Left cardiac atrium (tissue), 4 donors: ENCODE results near the gene SCIN. TPM values are rescaled to one million over a fixed set of nuclear protein-coding genes. Genes with fewer than 3 reads are reported as not detected.

Experiments
- ATAC-seq, 2 donors: fragments of 200-7000 bp; cut with Tn5 transposase; one replicate each; pipeline ENCODE4 v1.9.1; 2020; ENCODE audit warnings: mild to moderate bottlenecking in 2 of 2, moderate library complexity in 2 of 2
- DNase-seq: peaks from one replicate; pipeline ENCODE4 v3.0.0-alpha.2; 2020
- intact Hi-C, 2 donors: fragments of 100-400 bp; cut with DNase I; formaldehyde crosslinking; loops; one replicate each; pipeline versions ENCODE4 v1.14.1 to v1.15.1; 2022 to 2023
- total RNA-seq, 2 donors: library from RNA; stranded (reverse); fragmentation: NEBNext Ultra II Directional; extraction: Animal tissue kit (Norgen Biotek cat#: 25700); gene quantifications; one replicate each; pipeline ENCODE4 v1.2.1, GENCODE V29; 2021
- donor health status: DM: no; HTN: yes; CAD: no.
- donor health status: DM: no; HTN: yes; CAD: no; lungs with severe emphysema.
- donor health status: DM: yes; HTN: yes; CAD: no.
- donor health status: Dilated cardiomyopathy.

SCIN gene
- total RNA-seq, 2 donors from 2014 or later, result 0.10 to 1.3 TPM

DNA sequence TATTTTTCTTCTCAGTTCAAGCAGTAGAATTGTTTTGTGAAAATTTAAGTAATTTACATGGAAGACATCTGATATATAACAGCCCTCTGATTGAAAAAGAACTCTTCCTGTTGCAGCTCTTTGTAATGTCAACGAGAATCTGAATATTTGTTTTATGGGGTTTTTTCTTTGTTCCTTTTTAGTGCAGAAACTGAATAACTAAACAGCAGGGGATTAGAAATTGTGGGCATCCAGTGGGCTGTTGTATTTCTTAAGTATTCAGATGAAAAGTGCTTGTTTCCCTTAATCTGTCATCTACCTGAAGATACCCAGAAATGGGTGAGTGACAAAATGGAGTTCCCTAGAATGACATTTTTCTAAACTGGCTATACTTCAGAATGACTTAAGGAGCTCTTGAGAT lies 124.3 kb downstream of the SCIN start:
- intact Hi-C loops, result no loop called here
- ATAC-seq, result no peak

DNA sequence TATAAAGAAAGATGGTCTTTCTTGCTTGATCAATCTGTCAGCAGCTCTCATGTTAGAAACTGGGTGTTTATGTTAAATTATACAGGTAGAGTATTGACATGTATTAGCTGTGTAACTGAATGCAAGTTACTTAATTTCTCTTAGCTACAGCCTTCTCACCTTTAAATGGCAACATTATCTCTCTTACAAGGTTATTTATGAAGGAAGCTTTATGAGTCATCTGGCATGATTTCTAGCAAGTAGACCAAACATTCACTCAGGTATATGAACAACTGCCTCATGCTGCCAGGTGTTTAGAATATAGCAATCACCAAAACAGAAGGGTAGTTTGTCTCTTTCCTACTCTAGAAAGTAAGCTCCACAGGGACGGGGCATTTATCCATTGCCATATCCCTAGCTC lies 125.4 kb downstream of the SCIN start:
- intact Hi-C loops, result no loop called here
- ATAC-seq (no peak), DNase-seq (no peak)

More for the DNA sequence above, 124.3 kb downstream of the SCIN start:
- no peak for DNase-seq

DNA sequence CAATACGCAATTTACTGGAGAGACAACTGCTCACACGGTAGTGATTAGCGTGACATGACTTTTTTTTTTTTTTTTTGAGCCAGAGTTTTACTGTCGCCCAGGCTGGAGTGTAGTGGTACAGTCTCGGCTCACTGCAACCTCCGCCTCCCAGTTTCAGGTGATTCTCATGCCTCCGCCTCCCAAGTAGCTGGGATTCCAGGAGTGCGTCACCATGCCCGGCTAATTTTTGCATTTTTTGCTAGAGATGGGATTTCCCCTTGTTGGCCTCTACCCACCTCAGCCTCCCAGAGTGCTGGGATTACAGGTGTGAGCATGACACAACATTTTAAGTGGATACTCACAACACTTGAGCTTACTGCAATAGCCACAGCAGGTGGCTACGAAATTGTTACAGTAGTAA lies 128.8 kb downstream of the SCIN start:
- intact Hi-C loops, result no loop called here
- no peak for DNase-seq
- ATAC-seq, result no peak

DNA sequence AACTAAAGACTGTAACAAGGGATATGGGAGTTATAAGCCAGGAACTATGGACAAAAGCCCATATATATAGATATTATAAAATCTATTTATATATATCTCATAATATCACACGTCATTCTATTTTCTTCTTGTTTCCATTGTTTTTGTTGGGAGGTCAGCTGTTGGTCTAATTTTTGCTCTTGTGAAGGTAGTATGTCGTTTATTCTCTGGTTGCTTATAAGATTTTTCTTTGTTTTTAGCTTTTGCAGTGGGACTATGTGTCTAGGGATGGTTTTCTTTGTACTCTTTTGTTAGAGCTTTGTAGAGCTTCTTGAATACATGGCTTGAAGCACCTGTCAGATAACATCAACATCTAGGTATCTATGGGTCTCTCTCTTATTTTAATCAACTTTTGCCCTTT lies 130.9 kb downstream of the SCIN start:
- no peak for ATAC-seq
- DNase-seq, result no peak
- intact Hi-C loops, result no loop called here

GRCh38 chr7:12703881-12704280 lies 133.4 kb downstream of the SCIN start:
- DNase-seq (no peak), ATAC-seq (peak in 1 of 2 donors; percentile 71)
- intact Hi-C loops, result no loop called here

GRCh38 chr7:12705878-12706277 lies 135.4 kb downstream of the SCIN start:
- no peak for DNase-seq
- intact Hi-C loops, result no loop called here
- peak in 1 of 2 donors; percentile 55 for ATAC-seq

GRCh38 chr7:12706900-12707536 lies 136.5 kb downstream of the SCIN start:
- no peak for DNase-seq
- peak in 1 of 2 donors; percentile 60 for ATAC-seq
- intact Hi-C loops, result no loop called here

- DNase-seq (no peak), ATAC-seq (no peak)
- intact Hi-C loops, result no loop called here
Measured at GRCh38 chr7:12708314-12708713, 137.8 kb downstream of the SCIN start.

Other genes with a start within 250 kb of the SCIN start
- gene VWDE, start 166.9 kb upstream of the SCIN start, total RNA-seq, result 1 to 10 TPM; 7.3 to 8.8 TPM
- 10 to 100 TPM; 13.9 to 17.9 TPM for gene ARL4A, start 116.9 kb downstream of the SCIN start, total RNA-seq